IMR-90 (cell line): ENCODE data around the gene RNF2.
"Not testable (repeated sequence)": the region's sequence is repeated elsewhere in the genome, so short reads cannot be mapped to it uniquely, and the experiment has no call there.

Source experiments
- BHLHE40 ChIP-seq: fragments of 150-350 bp; IDR thresholded peaks from 2 replicates; pipeline ENCODE4 v1.6.1; 2016; ENCODE audit warnings: mild to moderate bottlenecking, low read depth, low read length
- CEBPB ChIP-seq: IDR thresholded peaks from 2 replicates; pipeline ENCODE4 v1.6.1; 2012; ENCODE audit warnings: low read depth, low read length, improper control_type of control experiment
- CHD1 ChIP-seq: IDR thresholded peaks from 2 replicates; pipeline ENCODE4 v1.6.1; 2012; ENCODE audit warnings: low read depth, low read length, improper control_type of control experiment
- CTCF ChIP-seq: conservative IDR thresholded peaks from 2 replicates; pipeline ENCODE4 v1.5.1; 2012; ENCODE audit warnings: mild to moderate bottlenecking, low read depth, low read length, improper control_type of control experiment
- FOS ChIP-seq: fragments of 150-350 bp; IDR thresholded peaks from 2 replicates; pipeline ENCODE4 v1.6.1; 2016; ENCODE audit warnings: low read depth, low read length
- MAFK ChIP-seq: IDR thresholded peaks from 2 replicates; pipeline ENCODE4 v1.6.1; 2012; ENCODE audit warnings: low read depth, low read length, improper control_type of control experiment
- MAZ ChIP-seq: IDR thresholded peaks from 2 replicates; pipeline ENCODE4 v1.6.1; 2012; ENCODE audit warnings: low read depth, mild to moderate bottlenecking, low read length, improper control_type of control experiment, moderate library complexity, borderline replicate concordance
- MXI1 ChIP-seq: IDR thresholded peaks from 2 replicates; pipeline ENCODE4 v1.6.1; 2012; ENCODE audit warnings: low read depth, mild to moderate bottlenecking, low read length, moderate library complexity, borderline replicate concordance
- POLR2A ChIP-seq: IDR thresholded peaks from 2 replicates; pipeline ENCODE4 v1.6.1; 2012; ENCODE audit warnings: mild to moderate bottlenecking, low read depth, low read length
- RAD21 ChIP-seq: IDR thresholded peaks from 2 replicates; pipeline ENCODE4 v1.6.1; 2012; ENCODE audit warnings: low read length, improper control_type of control experiment
- RFX5 ChIP-seq: IDR thresholded peaks from 2 replicates; pipeline ENCODE4 v1.8.0; 2012; ENCODE audit warnings: low read depth, mild to moderate bottlenecking, low read length, moderate library complexity
- SMC3 ChIP-seq: fragments of 150-350 bp; IDR thresholded peaks from 2 replicates; pipeline ENCODE4 v1.6.1; 2016; ENCODE audit warnings: low read depth, mild to moderate bottlenecking, antibody characterized with exemption, low read length, moderate library complexity
- USF2 ChIP-seq: fragments of 150-350 bp; IDR thresholded peaks from 2 replicates; pipeline ENCODE4 v1.6.1; 2017; ENCODE audit warnings: mild to moderate bottlenecking, antibody characterized with exemption, low read length, low read depth

- not testable (repeated sequence) for TF ChIP-seq CTCF, RFX5, CEBPB, RAD21, POLR2A, USF2, CHD1, BHLHE40, SMC3, MAZ, MAFK, MXI1, FOS
These were observed 45.4 kb upstream of the RNF2 start for GRCh38 chr1:184999974-185000373.
